ENCODE data around the gene CLMP.
"Not testable (repeated sequence)": the region's sequence is repeated elsewhere in the genome, so short reads cannot be mapped to it uniquely, and the experiment has no call there.

Gene CLMP

DNA sequence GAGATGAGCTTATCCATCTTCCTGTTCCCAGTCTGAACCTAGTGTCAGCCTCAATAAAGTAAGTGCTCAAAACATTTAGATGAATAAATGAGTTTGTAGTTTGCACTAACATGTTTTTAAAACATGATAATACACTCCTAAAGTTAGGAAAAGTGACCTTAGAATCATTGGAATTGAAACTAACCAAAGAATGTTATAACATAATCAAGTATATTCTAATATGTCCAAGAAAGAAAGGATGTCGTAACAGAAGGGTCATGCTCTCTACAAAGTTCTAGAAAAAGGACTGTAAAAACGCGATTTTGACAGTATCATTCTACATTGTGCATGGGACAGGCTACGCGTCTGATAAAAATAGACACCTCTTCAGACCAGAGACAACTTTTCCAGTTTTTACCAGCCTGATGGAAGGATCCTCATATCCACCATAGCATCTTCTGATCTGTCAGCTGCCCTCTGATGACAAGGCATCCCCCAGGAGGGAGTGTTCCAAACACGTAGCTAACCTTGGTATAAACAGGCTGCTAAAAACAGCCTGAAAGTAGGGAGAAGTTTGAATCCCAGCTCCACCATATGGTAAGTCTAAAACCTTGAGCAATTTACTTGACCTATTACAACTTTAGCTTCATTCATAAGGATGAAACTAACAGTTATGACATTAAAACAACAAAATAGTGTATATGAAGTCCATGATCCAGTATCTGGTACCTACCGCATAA is 30.2 kb downstream of the CLMP start:
- no peak for DNase-seq

DNA sequence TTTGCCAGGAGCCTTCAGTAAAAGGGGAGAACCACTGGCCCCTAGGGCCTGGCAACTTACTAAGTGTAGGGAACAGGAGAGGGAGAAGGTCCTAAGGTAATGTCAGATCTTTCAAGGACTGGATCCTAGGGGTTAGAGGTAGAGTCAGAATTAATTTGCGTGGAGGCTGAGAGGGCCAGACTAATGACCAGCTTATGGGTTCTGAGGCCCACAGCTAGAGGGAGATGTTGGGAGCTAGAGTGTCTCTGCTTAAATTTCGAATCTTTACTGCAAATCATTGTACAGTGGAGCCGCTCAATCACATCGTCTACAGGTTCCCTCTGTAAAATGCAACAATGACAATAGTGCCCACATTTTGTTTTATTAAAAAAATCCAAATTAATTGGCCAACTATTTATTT is 31.4 kb downstream of the CLMP start:
- no peak for DNase-seq

DNA sequence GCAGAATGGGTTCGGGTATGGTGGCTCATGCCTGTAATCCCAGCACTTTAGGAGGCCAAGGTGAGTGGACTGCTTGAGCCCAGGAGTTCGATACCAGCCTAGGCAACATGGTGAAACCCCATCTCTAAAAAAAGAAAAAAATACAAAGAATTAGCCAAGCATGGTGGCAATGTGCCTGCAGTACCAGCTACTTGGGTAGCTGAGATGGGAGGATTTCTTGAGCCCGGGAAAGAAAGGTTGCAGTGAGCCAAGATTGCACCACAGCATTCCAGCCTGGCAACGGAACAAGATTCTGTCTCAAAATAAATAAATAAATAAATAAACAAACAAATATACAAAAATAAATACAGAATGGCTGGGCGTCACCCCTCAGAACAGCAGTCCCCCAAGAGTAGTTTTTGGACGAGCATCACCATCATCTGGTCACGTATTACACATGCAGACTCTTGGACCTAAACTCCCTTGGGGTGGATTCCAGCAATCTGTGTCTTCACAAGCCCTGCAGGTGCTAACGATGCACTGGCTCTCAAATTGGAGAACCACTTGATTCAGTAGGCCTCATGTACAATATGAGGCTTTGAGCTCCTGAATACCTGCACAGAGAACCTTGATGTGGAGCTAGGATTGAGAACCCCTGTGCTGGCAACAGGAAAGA is 33.5 kb downstream of the CLMP start:
- no peak for DNase-seq

DNA sequence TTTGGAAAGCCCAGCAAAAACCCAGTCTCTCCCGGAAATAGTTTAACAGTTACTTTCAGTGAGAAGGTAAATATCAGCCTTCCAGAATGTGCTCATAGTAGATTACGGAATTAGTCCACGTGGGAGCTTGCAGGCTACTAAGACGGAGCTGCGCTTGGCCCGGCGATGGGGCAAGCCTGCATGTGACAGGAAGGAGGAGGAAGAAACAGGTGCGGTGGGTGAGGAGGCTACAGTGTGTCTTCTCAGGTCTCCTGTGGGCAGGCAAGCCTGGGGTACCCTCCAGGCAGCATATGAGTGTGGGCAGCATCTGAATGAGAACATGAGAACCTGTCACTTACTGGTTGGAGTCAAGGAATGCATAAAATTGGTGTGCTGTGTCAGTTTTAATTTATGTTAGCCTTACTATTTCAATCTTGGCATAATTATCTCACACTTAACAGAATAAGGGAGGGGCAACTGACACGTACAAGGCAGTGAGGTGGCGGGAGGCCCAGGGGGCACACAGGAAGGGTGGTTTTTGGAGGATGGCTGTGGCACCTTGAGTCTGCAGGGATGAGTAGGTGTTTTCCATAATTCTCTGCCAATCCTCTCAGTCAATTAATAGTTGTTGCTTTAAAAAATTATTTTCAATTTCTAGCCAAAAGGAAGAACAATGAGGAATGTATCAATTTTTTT is 35.7 kb downstream of the CLMP start:
- peak in 1 of 2 donors; percentile 26 for DNase-seq

DNA sequence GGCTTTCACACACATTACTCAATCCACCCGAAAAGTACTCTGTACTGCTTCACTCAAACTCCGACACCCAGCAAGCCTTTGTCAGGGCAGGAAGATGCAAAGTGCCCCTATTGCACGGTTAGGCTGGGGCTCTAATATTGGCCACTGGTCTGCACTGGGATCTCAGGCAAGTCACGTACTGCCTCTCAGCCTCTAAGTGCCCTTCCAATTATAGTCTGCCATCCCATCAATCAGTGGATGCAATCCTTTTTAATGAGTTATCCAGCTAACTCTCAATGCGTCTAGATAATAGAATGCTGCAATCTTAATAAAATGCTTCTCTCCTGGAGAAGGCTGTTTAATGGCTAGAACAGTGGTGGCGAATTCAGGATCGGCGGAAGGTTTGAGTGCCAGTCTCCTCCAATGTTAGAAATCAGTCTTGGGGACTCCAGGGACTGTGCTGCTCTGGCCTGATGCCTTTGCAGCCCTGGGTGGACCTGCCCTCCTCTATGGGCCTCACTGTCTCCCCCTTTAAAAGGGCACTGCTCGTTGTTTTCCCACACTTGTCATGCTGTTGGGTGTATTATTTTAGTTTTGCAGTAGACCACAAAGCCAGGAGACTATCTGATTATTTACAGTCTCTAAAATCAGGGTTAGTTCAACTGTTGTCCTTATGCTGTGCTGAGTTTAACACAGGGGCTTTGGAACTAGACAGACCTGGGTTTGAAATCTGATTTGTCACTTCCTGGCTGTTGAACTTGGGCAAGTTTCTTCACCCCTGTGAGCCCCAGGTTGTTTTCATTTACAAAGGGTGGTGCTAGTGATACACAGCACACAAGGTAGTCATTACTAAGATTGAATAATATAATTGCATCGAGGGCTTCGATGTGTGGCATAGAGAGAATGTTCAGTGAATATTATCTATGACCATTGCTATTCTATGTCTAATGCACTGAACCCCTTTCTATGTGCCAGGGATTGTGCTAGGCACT is 36.7 kb downstream of the CLMP start:
- DNase-seq: no peak

DNA sequence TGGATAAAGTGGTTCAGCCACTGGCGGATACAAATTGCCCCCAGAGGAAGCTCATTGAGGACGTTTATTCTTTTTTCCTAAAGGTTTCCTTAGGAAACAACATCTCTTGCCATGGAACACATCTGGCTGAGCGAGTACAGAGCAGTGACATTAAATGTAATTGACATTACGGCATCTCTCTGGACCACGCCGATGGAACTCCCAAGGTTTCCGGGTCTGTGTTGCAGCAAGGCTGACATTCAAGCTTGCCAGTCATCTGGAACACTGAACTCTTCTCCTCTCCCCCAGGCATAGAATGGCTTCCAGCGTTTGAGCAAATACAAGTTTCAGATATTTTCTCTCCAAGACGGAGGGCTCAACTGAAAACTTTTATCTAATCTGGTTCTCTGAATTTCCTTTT is 42.1 kb downstream of the CLMP start:
- no peak for DNase-seq

DNA sequence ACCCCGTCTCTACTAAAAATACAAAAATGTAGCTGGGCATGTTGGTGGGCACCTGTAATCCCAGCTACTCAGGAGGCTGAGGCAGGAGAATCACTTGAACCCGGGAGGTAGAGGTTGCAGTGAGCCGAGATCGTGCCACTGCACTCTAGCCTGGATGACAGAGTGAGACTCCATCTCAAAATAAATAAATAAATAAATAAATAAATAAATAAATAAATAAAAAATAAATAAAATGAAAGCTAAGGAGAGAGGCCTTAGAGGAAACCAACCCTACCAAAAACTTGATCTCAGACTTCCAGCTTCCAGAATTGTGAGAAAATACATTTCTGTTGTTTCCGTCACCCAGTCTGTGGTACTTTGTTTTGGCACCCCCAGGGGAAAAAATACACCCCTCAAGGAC is 42.7 kb downstream of the CLMP start:
- not testable (repeated sequence) for DNase-seq

DNA sequence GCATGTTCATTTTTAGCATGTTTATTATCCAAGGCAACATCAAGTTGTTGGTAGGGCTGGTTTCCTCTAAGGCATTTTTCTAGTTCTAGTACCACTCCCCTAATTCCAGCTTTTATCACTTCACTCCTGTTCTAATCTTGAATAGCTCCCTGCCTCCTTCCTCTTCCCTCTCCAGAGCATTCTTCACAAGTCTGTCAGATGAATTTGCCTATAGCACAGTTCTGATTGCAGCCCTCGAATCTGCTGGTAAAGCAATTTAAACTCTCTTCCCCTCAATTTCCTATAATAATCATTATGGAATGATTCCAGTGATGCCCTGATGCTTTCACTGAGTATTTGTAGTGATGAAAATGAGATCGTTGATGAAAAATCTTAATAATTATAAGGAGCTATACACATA is 43.3 kb downstream of the CLMP start:
- no peak for DNase-seq

DNA sequence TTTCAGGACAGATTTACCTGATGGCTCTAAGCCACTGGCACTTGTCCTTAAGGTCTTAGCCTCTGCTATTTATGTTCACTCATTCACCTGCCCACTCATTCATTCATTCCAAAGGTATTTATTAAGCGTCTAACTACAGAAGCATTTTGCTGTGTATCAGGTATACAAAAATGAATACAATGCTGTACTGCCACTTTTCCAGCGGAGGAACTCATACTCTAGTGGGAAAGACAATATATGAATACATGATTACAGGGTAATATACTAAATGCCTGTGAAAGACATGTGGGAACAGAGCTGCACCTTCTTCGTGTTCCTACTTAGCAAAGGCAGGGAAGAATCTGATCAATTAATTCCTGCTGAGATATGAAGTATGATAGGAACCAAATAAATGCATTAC is 43.7 kb downstream of the CLMP start:
- DNase-seq: no peak

DNA sequence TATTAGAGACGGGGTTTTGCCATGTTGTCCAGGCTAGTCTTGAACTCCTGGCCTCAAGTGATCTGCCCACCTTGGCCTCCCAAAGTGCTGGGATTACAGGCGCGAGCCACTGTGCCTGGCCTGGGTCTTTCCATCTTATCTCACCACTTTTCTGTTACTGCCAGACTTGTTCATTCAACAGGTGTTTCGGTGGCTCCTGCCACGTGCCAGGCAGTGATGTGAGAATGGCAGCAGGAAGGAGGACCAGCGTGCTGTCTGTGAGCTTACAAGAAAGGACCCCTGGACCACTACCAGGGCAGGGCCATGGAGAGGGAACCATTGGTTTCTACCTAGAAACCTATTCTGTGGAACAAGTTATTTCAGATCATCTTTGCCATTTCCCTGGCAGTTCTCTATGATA is 44.2 kb downstream of the CLMP start:
- DNase-seq: no peak

DNA sequence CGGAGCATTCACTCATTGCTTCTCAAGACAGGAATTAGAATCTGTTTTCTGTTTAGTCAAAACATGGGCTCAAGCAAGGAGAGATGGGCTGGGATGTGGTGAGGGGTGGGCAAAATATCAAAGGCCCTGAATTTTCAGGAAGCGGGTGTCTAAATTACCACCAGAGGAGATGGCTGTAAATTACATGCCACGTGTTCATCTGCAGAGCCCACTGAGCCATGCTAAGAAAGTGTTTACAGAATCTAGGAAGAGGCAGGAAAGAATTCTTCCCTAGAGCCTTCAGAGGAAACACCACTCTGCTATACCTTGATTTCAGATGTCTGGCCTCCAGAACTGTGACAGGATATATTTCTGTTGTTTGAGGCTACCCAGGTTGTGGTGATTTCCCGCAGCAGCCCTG is 46.1 kb downstream of the CLMP start:
- no peak for DNase-seq

DNA sequence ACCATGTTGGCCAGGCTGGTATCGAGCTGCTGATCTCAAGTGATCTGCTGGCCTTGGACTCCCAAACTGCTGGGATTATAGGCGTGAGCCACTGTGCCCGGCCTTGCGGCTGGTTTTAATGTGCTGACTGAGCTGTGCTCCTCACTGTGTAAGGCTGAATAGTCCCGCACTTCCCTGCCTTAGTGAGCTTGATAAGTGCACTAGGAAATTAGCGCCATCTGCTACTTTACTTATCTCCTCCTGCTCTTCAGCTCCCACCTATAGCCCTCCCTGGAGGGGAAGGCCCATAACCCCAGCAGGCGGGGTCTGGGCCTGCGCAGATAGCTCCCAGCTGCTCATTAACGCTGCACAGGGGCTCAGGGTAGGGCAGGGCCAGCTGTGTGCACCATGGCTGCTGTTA is 49.4 kb downstream of the CLMP start:
- no peak for DNase-seq

DNA sequence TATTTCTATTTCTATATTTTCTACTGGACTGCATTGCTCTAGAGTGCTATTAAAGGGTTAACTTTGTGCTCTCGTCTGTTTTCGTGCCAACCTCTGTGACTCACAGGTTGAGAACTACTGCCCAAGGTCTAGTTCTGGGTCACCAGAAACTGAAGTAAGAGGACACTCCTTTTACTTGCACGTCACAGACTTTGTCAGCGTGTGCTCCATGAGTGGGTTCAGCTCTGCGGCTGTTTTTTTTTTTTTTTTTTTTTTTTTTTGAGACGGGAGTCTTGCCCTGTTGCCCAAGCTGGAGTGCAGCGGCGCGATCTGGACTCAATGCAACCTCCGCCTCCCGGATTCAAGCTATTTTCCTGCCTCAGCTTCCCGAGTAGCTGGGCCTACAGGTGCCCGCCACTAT is 49.8 kb downstream of the CLMP start:
- no peak for DNase-seq

DNA sequence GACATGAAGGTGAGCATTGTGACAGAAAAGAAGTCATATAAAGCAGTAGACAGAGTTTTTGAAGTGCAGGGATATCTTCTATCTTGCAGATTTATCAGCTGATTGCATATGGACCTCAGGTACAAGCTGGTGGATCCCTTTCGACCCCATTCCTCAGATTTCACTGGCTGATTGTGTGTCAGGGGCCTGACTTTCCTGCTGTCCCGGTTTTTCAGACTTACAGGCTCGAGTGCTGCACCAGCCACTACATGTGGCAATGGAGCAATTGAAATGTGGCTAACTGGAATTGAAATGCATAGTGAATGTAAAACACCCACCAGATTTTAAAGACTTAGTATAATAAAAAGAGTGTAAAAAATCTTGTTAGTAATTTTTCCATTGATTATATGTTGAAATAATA is 50.3 kb downstream of the CLMP start:
- no peak for DNase-seq

DNA sequence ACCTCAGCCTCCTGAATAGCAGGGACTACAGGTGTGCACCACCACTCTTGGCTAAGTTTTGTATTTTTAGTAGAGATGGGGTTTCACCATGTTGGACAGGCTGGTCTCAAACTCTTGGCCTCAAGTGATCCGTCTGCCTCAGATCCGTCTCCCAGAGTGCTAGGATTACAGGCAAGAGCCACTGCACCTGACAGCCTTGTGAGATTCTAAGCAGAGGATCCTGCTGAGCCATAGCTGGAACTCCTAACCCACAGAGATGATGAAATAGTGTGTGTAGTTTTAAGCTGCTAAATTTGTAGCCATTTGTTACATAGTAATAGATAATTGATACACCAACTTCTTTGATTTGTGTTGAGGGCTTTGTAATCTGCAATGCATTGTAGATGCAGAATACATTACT is 51.1 kb downstream of the CLMP start:
- DNase-seq: no peak

DNA sequence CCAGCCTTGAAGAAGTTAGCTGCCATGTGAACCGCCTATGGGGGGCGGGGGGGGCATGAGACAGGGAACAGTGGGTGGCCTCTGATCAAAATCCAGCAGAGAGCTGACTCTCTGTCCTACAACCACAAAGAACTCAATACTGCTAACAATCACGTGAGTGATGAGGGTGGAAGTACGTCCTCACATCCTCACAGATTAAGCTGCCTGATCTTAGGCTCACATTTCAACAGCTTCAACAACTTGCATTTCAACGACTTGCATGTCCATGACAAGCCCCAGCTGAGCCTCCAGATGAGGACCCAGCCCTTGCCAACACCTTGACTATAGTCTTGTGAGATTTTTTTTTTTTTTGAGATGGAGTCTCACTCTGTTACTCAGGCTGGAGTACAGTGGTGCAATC is 51.6 kb downstream of the CLMP start:
- DNase-seq: no peak

DNA sequence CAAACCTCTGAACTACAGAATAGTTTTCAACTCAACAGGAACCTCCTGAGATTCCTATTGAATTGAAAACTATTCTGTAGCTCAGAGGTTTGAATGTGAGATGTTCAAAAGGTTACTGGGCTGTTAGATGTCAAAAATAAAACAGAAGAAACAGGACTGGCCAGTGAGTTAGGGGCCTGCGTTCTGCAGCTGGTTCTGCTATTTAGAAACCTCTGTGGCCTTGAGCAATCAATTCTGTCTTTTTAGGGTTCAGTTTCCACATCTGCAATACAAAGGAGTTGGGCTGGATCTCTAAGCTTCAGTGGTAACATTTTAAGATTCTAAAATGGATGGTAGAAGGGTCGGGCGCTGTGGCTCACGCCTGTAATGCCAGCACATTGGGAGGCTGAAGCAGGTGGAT is 55.8 kb downstream of the CLMP start:
- DNase-seq: no peak

DNA sequence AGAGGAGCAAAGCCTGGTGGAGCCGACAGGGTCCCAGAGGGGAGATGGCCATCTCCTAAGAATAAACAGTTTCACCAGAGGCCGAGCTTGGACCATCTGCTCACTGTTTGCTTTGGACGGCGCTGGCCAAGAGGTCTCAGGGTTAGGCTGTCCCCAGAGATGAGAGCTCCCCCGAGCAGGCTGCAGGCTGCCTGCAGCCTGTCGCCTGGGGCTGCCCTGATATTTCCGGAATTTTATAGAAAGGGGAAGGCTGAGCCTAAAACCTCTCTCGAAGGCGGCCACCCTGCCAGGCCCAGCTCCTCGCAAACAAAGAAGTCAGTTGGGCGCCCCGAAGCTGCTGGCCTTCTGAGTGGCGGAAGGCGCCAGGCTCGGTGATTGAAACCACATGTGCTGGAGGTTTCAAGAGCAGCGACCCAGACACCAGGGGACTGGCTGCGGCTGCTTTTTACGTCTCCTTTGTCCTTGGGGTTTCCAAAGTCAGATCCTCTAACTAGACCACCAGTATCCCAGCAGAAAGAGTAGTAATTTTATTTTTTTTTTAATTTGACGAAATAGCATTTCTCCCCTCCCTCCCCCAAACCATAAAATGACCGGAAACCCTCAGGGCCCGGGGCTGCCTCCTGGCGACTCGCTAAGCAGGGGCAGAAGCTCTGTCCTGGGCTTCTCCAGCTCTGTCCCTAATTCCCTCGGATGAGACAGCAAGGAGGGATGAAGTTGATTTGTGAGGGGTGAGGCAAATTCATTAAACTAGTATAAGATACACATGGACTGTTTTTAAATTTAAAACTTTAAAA is 57.4 kb downstream of the CLMP start:
- peak; percentile 23 to 34 for DNase-seq

DNA sequence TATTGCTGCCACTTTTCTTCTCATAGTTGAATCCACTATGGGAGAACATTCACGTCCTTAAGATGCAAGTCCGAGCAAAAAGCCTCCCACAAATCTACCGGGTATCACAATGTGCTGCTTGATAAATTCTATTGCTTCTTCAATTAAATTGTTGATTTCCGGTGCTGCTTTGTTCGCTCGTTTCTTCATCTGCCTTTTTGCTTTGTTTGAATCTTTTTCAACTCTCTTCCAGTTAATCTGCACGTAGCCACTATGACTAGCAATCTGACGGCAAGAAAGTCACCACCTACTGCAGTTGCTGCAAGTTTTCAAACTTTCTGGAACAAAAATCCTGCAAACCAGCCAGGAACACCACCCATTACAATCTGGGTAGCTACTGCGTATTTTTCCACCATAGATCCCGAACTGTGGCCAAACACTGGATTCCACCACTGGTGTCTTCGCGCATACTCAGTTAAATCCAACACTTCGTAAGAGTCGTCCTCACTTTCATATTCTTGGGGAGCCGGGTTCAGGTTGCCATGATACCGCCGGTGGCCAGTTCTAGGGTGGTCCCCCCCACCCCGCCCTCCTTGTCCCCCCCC is 59.1 kb downstream of the CLMP start:
- no peak for DNase-seq

DNA sequence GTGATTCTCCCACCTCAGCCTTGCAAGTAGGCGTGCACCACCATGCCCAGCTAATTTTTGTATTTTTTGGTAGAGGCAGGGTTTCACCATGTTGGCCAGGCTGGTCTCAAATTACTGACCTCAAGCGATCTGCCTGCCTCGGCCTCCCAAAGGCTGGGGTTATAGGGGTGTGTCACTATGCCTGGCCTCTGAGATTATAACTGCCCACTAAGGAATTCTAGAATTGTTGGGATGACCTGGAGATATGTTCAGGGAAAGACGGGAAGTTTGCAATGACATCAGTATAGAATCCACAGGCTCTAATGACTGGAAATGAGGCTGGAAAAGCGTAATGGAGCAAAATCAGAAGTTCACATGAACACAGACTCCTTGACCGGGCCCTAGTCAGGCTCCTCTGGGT is 62.2 kb downstream of the CLMP start:
- no peak for DNase-seq

DNA sequence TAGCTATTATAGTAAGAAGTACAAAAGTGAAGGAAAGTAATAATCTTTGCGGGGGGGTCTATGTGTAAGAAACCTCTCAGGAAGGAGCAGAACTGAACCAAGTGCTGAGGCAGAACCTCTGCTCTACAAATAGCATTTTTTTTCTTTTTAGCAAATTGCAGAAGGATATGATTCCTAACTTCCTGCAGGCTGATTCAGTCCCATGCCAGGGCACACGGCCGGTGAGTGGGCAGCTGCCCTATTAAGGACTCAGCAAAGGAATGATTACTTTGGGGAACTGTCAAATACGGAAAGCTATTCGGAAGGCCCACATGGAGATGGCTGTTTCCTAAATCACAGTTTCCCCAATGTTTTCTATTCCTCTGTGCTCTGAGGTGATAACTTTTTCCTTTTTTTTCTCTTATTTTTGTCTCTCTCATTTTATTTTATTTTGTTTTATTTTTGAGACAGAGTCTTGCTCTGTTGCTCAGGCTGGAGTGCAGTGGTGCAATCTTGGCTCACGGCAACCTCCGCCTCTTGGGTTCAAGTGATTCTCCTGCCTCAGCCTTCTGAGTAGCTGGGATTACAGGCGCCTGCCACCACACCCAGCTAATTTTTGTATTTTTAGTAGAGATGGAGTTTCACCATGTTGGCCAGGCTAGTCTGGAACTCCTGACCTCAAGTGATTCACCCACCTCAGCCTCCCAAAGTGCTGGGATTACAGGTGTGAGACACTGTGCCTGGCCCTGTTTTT is 62.8 kb downstream of the CLMP start:
- peak; percentile 46 to 78 for DNase-seq

Measured in inflammatory macrophage treated with lipopolysaccharide for 1 hour (primary cell).